Posterior cingulate gyrus (tissue), 11 donors: ENCODE results near the gene GBE1.
A peak's percentile ranks its signal among the peaks of the same experiment; 100 is the strongest.
"Not testable (repeated sequence)": the region's sequence is repeated elsewhere in the genome, so short reads cannot be mapped to it uniquely, and the experiment has no call there.

Source experiments
- DNase-seq, 10 donors: peaks; one replicate each; pipeline versions ENCODE4 v3.0.0 to v3.0.0-alpha.2; 2020 to 2021; ENCODE audit warnings: mixed read lengths in 3 of 10
- intact Hi-C: fragments of 100-400 bp; cut with DNase I; formaldehyde crosslinking; loops from one replicate; pipeline ENCODE4 v1.15.1; 2023

The GBE1 gene

GRCh38 chr3:81550415-81550814 is 211.0 kb downstream of the GBE1 start:
- no peak for DNase-seq
- intact Hi-C loops = no loop called here

DNA sequence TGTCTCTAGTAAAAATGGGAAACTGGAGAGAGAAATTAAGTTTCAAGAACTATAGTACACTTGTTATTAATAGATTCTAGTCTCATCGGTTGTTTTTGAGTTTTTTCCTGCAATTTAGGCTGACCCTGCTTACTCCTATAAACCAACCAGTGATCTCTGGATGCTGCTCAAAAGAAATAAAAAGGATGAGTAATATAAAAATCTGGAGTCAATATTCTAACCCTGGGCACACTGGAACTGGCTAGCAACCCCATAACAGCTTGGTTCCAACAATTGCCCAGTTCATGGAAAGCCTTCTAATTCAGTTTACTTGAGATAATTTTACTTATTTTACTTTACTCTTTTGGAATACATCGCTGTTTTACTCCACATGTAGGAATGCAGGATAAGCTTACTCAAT is 211.6 kb downstream of the GBE1 start:
- DNase-seq = no peak
- intact Hi-C loops = no loop called here

DNA sequence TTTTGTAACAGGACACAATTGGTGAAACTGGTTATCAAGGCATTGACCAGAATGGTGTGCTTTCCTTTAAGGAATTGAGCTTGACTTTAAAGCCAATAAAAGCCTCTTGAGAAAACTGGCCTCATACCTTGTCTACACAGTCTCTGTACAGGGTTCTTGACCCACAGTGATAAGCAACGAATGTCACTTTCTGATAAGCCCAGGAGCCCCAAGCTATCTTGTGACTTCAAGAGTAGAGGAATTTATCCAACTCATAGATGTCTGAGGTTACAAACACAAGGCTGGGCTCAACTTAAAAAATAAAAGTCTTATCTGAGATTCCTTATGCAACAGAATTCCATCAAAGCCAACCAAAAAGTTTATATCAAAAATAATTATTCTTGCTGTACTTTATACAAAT is 212.1 kb downstream of the GBE1 start:
- intact Hi-C loops = no loop called here

GRCh38 chr3:81545572-81545971 is 215.9 kb downstream of the GBE1 start:
- no peak for DNase-seq

More for the DNA sequence above, 212.1 kb downstream of the GBE1 start:
- no peak for DNase-seq

DNA sequence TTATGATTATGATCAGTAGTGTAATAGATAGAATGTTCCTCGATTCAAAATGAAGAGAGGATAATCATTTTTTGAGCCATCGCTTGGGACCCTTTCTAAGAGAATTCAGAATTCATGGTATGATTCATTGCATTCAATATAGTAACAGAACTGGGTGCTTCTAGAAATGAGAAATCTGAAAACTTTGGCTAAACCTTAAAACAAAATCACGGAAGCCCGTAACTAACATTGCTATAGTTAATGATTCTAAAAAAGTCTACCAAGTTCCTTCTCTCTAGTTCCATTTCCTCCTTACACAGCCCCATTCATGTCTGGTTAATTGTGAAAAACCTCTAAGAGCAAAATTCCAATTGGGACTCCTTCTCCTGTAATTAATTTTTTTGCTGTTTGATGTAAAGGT is 217.1 kb downstream of the GBE1 start:
- intact Hi-C loops = no loop called here
- no peak for DNase-seq

More at GRCh38 chr3:81545572-81545971, 215.9 kb downstream of the GBE1 start:
- intact Hi-C loops = no loop called here

DNA sequence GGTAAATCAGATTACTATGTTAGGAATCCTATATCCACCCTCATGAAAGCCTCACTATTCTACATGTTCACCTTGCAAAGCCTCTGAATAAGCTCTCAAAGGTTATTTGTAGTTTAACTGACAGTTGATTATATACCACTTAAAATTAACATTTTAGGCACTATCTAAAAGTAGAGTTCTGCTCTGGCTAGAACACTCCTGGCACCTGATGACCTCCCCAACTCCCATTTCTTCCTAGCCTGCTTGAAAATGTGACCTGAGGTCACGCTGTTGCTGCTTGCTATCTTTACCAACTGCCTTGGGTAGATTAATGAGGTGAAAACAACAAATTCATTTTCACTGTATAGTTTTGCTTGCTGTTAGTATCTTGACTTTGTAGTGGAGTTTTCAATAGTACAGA is 220.7 kb downstream of the GBE1 start:
- intact Hi-C loops = no loop called here
- DNase-seq = no peak

DNA sequence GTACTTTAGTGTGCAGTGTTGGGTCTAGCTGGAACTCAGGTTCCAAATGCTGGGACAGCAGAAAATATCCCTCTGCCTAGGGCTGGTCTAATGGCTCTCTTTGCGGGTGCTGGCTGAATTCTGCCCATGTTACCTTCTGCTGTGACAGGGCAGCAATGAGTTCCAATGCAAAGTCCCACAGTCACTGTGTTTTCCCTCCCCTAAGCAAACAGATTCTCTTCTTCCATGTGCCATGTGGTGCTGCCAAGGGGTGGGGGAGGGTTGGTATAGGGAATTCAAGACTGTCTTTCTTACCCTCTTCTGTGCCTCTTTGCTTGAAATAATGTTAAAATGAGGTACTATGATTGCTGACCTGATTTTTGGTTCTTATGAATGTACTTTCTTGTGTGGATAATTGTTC is 229.6 kb downstream of the GBE1 start:
- intact Hi-C loops = no loop called here
- DNase-seq = peak in 1 of 10 donors; percentile 26

DNA sequence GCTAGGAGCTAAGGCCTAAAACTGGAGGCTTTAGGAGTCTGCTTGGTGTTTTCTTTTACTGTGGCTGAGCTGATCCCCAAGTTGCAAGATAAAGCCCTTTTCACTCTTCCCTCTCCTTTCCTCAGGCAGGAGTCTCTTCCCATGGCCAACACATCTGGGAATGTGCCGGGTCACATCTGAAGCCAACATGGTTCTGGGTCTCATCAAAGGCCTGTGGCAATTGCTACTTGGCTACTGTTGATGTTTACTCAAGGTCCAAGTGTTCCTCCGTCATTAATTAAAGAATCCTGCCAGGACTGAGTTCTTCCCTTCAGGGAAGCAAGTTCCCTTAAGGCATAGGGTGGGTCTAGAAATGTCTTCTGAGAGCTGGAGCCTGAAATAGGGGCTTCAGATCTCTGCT is 230.2 kb downstream of the GBE1 start:
- DNase-seq = peak in 1 of 10 donors; percentile 19
- intact Hi-C loops = no loop called here

GRCh38 chr3:81530180-81530939 is 231.1 kb downstream of the GBE1 start:
- no peak for DNase-seq
- intact Hi-C loops = no loop called here

DNA sequence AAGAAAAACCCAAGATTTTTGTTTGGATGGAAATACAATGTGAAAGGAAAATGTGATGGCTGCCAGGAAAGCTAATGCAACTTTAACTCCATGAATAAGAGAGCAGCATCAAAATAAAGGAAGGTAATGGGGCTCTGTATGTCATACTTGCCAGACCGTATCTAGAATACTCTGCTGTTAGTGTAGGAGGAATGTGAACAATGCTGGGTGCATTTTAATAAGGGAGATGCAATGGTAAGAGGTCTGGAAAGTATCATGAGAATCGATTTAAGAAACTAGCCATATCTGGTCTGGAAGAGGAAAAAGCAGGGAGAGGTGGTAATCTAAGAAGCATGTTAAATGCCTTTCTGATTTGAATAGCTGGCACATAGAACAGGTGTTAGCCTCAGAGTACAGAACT is 239.6 kb downstream of the GBE1 start:
- intact Hi-C loops = no loop called here
- no peak for DNase-seq

DNA sequence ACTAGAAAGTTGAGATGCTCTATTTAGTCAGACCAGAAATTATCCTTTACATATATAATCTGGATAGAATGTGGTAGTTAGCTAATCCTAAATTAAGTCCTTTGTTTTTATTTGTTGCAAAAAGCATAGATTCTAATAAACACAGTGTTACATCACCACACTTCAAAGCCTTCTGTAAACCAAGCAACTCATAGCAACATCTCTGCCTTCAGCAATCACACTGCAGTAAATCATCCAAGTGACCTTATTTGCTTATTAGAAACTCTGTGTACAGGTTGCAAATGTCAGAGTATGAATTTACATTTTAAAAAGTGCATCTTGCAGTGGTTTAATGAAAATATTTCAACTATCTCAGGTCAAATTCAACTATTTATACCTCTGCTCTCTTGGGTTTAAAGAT is 242.5 kb downstream of the GBE1 start:
- DNase-seq = no peak
- intact Hi-C loops = no loop called here

DNA sequence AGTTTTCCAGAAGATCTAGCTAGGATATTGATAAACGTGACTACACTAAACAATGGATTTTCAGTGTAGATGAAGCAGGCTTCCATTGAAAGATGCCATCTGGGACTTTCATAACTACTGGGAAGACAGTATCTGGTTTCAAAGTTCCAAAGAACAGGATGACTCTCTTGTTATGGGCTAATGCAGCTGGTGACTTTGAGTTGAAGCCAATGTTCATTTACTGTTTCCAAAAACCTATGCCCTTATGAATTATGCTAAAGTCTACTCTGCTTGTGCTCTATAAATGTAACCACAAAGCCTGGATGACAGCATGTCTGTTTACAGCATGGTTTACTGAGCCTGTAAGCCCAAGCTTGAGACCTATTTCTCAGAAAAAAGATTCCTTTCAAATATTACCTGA is 245.4 kb downstream of the GBE1 start:
- intact Hi-C loops = no loop called here
- DNase-seq = no peak

GRCh38 chr3:81513591-81513990 is 247.9 kb downstream of the GBE1 start:
- DNase-seq = no peak
- intact Hi-C loops = no loop called here

GRCh38 chr3:81503026-81503425 is 258.4 kb downstream of the GBE1 start:
- intact Hi-C loops = no loop called here
- no peak for DNase-seq

DNA sequence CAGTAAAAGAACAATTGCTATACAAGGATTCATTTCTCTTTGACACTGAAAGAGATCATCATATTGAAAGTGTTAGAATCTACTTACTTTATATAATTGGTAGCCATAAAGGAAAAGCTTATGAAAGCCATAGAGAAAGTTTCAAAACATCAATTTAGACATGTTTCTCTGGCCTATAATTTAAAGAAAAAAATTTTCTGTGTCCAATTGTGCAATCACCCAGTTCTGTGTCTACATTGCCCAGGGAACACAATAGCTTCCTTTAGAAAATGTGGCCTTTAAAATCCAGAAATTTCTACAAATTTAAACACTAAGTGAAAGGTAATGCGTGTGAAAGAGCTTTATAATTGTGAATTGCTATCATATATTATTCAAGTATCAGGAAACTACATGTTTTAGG is 259.2 kb downstream of the GBE1 start:
- no peak for DNase-seq
- intact Hi-C loops = no loop called here

GRCh38 chr3:81500039-81500438 is 261.4 kb downstream of the GBE1 start:
- intact Hi-C loops = no loop called here
- no peak for DNase-seq

DNA sequence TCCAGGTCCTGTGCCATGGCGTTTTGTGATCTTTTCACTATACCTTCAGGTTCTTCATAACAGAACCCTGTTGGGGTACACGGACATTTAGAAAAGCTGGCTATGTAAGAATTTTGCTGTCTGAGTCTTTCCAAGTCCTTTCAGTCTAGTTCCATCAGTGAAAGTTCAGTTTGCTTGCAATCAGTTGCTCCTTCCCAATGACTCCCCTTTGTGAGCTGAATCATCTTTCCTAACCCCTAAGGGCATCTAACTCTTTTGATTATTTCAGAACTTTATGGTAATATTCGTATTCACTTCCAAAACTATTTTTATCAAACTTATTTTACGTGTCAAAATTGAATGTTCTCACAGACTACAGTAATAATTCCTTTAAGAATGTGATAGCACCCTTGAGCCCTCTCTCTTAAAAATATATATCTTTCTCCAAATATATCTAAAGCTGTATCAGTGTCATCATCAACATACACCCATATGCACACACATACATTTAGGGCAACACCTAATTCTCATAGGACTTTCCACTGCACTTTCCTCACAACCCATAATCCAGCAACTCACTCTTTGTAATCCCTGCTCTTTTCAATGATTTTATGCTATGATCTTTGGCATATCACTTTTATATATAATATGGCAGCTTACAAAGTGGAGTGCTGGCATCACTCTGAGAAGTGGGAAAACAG is 263.7 kb downstream of the GBE1 start:
- DNase-seq = no peak
- intact Hi-C loops = loop anchor here (10.0 kb wide), 1 partner anchor 147 kb away; no protein-coding TSS in a partner anchor

GRCh38 chr3:81496407-81497104 is 264.9 kb downstream of the GBE1 start:
- intact Hi-C loops = loop anchor here (10.0 kb wide), 1 partner anchor 148 kb away; no protein-coding TSS in a partner anchor
- DNase-seq = no peak

- intact Hi-C loops = loop anchor here (10.0 kb wide), 1 partner anchor 152 kb away; no protein-coding TSS in a partner anchor
- not testable (repeated sequence) for DNase-seq
These were observed 269.0 kb downstream of the GBE1 start for GRCh38 chr3:81492471-81492870.

DNA sequence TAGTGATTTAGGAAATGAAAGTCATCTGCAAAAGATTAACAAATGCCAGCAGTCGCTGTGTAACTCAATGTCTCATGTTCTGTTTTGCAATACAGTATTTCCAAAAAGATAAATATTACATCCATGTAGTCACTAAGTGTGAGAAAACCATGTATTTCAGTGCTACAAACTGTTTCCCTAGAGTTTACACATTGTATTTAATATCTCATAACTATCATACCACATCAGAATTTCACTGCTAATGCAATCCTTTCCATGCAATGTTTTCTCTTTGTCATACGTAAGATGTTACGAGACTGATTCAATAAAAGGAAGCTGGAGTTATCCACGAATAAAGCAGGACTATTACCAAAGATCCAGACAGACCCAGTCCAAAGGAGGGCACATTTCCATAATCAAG is 269.4 kb downstream of the GBE1 start:
- DNase-seq = no peak
- intact Hi-C loops = loop anchor here (10.0 kb wide), 1 partner anchor 153 kb away; no protein-coding TSS in a partner anchor
